ENCODE measurements around the gene FBXO44.

Gene FBXO44

GRCh38 chr1:11640944-11641343 is 13.7 kb upstream of the FBXO44 start:
- no peak for DNase-seq

DNA sequence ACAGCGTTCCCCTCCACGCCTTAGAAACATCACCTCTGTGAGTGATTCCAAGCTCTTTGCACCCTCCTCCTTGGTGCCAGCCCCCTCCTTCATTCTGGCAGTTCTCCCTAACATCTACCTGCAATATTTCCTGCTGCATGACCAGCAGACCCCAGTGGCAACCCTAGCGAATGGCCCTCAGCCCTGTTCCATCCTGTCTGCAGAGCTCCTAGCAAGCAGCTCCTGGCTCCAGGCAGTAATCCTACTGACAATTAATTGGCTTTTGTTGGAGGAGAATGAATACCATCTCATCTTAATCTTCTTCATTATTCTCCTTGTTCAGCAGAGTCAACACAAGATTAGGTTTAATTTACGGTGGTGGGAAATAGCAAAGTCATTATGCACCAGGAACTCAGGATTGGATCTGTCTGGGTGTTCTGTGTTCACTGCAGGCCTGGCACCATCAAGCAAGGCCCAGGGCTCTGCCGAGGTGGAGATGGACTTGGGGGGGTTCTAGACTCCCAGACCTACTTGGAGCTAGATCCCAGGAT is 12.8 kb upstream of the FBXO44 start:
- DNase-seq = no peak

DNA sequence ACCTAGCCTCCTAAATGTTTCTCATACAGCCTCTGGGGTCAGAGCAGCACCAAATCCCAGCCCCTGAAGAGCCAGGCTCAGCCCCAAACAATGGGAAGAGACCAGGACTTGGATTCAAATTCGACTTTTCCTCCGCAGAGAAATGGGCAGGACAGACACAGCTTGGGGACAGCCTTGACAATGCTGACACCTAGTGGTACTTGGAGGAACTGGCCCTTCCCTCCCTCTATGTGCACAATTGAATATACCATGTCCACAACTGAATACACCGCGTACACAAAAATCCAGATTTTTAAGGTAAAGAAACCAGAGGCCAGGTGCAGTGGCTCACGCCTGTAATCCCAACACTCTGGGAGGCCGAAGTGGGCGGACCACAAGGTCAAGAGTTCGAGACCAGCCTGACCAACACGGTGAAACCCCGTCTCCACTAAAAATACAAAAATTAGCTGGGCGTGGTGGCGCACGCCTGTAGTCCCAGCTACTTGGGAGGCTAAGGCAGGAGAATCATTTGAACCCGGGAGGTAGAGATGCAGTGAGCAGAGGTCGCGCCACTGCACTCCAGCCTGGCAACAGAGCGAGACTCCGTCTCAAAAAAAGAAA is 12.2 kb upstream of the FBXO44 start:
- DNase-seq = peak; percentile 37

GRCh38 chr1:11643782-11644181 is 10.9 kb upstream of the FBXO44 start:
- DNase-seq = no peak

DNA sequence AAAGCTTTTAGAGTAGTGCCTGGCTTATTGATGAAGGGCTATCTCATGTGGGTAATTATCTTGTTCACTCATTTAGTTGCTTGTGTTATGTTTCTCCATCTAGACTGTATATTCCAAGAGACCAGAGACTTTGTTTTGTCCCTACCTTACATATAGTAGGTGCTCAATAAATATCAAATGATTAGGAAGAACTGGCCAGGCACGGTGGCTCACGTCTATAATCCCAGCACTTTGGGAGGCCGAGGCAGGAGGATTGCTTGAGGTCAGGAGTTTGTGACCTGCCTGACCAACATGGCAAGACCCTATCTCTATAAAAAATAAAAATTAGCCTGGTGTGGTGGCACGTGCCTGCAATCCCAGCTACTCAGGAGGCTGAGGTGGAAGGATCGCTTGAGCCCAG is 9.4 kb upstream of the FBXO44 start:
- no peak for DNase-seq

- peak; percentile 79 for DNase-seq
Observed at GRCh38 chr1:11645670-11646265, 8.9 kb upstream of the FBXO44 start.

DNA sequence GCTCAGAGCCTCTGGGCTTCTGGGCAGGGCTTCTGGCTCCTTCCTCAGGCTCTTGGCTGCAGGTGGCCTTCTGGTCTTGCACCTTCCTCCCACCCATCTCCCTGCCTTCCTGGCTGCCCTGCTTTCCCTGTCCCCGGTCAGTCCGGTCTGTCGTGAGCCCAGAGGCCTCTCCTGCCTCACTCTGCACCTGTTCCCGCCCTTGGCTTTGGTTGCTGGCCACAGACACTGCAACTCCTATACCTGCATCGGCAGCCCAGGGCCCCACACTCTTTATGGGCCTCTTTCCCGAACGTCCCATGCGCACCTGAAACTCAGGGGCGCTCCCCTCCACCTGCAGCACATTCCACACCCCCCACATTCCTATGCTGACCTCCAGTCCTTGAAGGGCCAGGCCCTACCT is 8.4 kb upstream of the FBXO44 start:
- no peak for DNase-seq

DNA sequence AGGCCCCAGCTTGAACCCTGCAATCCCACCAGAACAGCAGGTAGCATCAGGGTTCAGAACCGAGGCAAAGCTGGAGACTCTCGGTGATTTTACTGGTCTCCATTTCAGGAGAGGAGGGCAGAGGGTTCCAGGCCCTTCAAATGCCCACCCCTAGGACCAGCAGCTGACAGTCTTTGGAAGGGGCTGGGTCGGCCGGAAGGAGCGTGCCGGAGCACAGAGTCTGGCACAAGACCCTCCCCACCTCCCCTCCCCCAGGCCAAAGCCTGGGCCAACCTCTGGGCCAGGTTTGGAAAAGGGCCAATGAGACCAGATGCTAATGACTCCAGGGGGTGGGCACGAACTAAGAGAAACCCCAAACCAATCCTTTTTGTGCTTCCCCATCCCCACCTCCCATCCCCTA is 7.3 kb upstream of the FBXO44 start:
- no peak for DNase-seq

- no peak for DNase-seq
Observed at GRCh38 chr1:11648039-11648438, 6.6 kb upstream of the FBXO44 start.

GRCh38 chr1:11648732-11649158 is 5.9 kb upstream of the FBXO44 start:
- DNase-seq = no peak

GRCh38 chr1:11649237-11649623 is 5.4 kb upstream of the FBXO44 start:
- DNase-seq = no peak

GRCh38 chr1:11649624-11650330 is 4.9 kb upstream of the FBXO44 start:
- DNase-seq = no peak

DNA sequence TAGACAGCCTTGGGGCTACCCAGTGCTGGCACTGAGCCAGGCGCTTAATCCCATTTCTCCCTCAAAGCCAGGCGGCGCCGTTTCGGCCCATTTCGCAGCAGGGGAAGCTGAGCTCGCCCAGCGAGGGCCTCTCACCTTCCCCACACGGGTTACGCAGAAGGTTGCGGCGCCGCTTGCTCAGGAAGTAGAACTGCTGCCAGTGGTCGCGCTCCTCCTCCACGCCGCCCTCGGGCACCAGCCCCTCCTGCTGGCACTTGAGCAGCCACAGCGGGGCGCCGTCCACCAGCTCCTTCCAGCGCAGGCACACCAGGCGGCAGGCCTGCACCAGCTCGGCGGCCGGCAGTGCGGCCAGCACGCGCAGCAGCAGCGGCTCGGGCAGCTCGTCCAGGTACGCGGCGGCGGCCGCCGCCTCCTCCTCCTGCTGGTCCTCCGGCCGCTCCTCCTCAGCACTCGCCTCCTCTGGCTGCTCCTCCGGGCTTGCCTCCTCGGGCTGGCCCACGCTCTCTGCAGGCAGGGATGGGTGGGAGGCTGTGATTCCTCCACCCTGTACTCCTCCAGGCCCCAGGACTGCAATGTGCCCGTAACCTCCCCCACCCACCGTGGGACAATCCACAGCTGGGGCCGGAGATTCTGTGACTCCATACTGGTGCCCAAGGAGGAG is 4.2 kb upstream of the FBXO44 start:
- DNase-seq = no peak

DNA sequence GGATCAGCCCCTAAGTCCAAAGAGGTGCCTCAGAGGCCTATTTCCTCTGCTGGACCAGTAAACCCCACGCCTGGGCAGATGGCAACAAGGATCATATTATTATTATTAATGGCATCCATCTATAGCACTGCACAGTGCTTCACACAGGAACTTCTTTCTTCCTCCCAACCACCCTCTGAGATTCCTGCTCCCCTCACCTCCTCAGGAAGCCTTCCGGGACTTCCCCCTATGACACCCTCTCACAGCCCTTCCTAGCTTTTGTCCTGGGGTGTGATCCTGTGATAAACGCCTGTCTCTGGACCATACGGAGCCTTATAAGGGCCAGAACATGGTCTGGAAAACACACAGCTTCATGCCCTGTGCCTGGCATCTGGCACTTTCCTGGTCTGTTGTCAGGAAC is 3.7 kb upstream of the FBXO44 start:
- DNase-seq = no peak

DNA sequence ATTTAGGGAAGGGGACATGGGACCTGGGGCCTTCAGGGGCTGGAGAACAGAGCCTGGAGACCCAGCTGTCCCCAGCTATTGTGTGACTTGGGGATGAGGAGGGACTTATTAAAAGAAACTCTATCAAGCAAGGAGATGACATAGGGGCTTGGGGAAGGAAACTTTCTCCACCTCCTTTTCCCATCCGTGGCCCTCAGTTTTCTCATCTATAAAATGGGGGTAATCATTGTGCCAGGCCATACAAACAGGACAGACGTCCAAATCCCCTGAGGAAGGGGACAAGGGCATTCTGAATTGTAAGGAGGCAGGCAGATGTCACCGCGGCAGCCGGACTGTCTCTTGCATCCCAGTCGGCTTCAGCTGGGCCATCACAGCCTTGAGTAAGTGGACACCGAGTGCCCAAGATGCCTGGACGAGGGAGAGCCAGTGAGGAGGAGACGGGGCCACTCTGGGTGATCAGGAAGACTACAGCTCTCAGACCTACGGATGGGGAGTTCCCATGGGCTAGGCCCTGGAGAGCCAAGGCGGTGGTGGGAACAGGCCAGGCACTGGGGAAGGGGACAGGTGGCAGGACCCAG is 2.4 kb upstream of the FBXO44 start:
- no peak for DNase-seq

DNA sequence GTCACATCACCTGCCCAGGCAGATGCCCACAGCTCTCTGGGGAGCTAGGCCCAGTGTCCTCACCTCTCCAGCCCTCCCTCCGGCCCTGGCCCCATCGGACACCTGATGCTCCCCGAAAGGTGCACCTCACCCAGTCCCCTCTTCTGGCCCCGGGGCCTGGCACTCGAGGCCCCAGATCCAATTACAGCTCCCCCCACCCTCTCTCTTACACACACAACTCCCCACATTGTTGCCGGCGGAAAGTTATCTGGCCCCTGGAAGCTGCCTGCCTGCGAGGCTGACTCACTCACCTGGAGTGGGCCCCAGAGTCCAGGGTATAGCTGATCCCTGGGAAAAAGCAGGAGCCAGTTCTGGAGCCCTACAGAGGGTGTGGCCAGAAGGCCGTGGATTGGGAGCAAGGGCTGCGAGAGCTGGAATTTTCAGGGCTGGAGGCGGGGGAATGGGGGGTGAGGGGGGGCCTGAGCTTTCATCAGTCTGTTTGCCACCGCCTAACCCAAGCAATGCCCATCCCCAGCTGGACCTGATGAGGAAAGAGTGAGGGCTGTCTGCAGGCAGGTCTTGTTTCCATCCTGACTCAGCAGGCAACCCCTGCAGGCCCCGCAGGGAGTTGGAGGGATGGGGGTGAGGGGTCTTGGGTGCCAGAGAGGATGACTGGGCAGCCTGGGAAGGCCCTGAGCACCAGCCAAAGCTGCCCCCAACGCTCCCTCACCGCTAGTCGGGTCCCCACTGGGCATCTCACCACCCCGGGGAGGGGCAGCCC is 1.4 kb upstream of the FBXO44 start:
- no peak for DNase-seq

DNA sequence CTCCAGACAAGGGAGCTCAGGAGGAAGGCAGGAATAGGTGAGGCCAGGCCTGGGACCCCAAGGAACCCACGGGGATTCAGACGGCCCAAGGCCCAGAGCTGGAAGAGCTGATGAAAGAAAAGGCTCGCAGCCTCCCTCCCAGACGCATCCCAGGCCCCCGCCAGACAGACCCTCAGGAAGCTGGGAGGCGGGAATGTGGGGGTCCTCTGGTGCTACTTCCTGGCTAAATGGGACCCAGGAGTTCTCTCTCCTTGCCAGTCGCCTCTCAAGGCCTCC is 878 bp upstream of the FBXO44 start:
- no peak for DNase-seq

DNA sequence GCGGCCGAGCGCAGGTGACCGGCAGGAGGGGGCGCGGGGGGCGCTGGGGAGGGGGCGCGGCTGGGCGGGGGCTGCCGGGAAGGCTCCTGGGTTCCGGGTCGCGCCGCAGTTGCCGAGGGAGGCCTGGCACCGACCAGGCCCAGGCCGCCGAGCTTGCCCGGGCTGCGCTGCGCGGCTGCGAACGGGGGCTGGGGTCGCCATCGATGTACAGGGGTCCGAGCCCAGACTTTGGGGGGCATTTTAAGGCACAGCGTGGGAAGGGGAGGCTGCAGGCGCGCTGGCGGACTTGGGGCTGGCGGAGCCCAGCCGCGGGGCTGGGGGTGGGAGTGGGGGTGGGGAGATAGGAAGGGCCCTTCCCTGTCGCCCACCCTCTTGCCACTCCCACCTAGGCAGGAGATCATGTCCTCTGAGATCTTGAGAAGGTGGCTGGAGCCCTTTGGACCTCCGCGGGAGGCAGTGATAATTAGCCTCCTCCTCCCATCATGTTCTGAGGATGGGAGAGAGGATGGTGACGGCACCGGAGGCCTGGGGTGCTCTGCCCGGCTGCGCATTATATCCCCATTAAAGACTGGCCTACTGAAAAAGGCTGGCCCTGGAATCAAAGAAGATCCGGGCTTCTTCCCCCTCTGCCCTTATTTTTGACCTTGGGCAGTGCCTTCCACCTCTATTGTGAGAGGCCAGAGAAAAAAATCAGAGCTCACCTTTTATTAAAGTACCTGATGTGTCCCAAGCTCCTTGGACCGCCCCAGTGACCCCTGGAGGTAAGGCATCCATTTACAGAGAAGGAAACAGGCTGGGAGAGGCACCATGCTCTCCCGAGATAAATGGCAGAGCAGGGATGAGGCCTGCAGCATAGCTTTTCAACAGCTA is 497 bp downstream of the FBXO44 start:
- no peak for DNase-seq

DNA sequence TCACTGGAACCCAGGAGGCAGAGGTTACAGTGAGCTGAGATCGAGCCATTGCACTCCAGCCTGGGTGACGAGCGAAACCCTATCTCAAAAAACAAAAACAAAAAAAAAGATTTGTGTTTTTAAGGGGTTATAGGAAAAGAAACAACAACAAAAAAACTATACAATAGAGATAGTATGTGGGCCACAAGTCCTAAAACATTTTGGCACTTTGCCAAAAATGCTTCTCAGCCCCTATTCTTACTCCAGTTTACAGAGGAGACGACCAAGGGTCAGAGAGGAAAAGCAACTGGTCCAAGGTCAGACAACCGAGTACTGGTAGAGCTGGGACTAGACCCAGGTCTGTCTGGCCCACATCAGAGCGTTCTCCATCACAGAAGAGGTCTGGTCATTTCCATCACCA is 3.0 kb downstream of the FBXO44 start:
- no peak for DNase-seq

DNA sequence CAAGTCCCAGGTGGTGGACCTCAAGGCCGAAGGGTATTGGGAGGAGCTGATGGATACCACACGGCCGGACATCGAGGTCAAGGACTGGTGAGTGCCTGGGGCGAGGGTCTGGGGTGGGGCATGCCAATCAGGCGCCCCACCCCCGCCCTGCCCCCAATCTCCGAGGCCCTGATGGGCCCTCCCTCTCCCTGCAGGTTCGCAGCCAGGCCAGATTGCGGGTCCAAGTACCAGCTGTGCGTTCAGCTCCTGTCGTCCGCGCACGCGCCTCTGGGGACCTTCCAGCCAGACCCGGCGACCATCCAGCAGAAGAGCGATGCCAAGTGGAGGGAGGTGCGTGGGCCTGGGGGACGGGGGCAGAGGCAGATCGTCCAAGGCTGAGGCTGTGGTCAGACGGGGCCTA is 3.9 kb downstream of the FBXO44 start:
- DNase-seq = no peak

- DNase-seq = no peak
Observed at GRCh38 chr1:11659748-11660147, 5.1 kb downstream of the FBXO44 start.

DNA sequence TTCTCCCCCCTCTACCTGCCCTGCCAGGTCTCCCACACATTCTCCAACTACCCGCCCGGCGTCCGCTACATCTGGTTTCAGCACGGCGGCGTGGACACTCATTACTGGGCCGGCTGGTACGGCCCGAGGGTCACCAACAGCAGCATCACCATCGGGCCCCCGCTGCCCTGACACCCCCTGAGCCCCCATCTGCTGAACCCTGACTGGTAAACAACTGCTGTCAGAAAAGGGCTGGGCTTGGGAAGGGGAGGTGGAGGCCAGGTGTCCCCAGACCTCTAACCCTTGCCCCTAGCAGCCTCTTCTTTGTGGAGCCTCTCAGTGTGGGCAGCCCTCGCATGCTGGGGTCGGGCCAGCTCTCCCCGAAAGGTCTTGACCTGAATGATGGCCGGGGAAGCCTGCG is 6.4 kb downstream of the FBXO44 start:
- no peak for DNase-seq

Measured in NCI-H1105 (cell line).